Uterine smooth muscle cell (primary cell): ENCODE results near the gene ZFPL1. TPM values are rescaled to one million over a fixed set of nuclear protein-coding genes. Genes with fewer than 3 reads are reported as not detected.

Experiments
- total RNA-seq: library from RNA; depleted of rRNA; stranded (reverse); fragments of >200 nt; gene quantifications from 2 replicates; pipeline ENCODE4 v1.2.3, GENCODE V29; 2014

The ZFPL1 gene
- 34.0 and 36.2 TPM in 2 replicates for total RNA-seq

DNA sequence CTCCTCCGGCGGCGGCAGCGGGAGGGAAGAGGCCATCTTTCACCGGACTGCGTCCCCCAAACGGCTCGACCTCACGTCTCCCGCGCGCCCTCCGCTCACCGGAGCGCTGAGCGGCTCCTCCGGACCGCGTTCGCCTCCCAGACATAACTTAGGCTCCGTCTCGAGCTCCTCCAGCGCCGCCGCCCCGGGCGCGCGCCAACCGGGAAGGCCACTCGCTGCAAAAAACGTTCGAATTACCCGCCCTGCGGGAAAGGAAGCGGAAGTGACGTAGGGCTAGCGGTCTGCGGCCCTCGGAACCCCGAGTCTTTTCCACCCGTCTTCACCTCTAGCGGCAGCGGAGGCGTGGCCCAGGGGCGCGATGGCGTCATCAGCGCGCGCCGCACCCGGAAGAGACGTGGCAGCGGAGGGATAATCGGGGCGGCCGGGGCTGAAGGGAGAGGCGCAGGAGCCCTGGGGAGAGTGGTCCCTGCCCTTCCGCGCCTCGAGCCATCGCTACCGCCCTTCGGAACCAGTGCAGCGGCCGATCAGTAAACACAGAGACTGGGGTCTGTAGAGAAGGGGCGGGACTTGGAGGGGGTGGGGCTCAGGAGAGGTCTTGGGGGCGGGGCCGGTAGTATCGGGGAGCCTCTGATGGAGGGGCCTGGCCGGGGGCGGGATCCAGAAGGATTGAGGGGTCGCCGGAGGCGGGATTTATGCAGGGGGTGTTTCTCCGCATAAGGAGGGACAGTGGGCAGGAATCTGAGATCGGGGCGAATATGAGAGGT lies at the start of gene ZFPL1, which contains the start of gene CDCA5:
ZFPL1 (plus strand) TSS at position 389 of the 764 bp plus-strand sequence. CDS start 477 bp downstream, outside the sequence.
CDCA5 (minus strand) TSS at position 207 of the 764 bp plus-strand sequence; CDS start at position 145, 62 bp downstream.

DNA sequence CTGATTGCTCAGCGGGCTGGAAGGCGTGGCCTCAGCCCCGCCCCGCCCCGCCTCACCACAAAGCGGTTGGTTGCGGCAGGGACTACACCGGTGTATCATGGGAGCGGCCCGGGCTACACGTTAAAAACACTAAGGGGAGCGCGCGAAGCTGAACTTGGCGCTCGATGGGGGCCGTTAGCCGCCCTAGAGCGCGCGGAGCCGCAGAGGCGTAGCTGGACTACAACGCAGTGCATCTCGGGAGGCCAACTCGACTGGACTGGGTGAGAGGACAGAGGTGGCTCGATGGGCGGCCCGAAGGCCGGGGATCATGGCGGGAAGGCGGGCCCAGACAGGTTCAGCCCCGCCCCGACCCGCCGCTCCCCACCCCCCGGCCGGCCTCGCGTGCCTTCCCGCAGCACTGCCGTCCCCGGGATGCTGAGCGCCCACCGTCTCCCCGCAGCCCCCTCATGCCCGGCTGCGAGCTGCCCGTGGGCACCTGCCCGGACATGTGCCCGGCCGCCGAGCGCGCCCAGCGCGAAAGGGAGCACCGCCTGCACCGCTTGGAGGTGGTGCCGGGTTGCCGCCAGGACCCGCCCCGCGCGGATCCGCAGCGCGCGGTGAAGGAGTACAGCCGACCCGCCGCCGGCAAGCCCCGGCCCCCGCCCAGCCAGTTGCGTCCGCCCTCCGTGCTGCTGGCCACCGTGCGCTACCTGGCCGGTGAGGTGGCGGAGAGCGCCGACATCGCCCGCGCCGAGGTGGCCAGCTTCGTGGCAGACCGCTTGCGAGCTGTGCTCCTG lies 43.0 kb upstream of the ZFPL1 start, which contains the start of gene SAC3D1:
SAC3D1 (plus strand) TSS at position 364 of the 776 bp plus-strand sequence; CDS start at position 447, 83 bp downstream.

DNA sequence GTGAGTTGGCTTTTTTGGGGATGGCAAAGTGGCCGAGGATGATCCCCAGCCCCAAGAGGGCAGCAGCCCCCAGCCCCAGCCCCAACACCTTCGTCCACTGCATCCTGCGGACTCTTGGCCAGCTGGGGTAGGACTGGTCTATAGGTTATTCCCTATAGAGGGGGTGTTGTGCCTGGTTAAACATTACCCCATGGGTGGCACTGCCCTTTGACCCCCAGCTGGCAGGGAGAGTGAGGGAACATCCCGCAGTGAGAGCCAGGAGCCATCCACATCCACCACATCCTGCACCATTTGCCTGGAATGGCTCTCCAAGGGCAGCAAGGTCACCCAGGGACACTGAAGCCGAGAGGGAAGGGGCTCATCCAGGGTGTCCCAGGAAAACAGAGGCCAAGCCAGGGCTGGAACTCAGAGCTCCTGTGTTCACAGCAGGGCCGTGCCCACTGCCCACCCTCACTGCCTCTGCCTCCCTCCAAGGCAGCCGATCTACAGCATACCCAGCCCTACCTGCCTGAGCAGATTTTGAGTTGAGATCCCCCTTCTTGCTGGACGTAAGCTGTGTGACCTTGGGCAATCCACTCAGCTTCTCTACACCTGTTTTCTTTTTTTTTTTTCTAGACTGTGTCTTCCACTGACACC lies 25.5 kb upstream of the ZFPL1 start, which contains the start of gene NAALADL1:
NAALADL1 (minus strand) TSS at position 135 of the 636 bp plus-strand sequence; CDS start at position 103, 32 bp downstream.

DNA sequence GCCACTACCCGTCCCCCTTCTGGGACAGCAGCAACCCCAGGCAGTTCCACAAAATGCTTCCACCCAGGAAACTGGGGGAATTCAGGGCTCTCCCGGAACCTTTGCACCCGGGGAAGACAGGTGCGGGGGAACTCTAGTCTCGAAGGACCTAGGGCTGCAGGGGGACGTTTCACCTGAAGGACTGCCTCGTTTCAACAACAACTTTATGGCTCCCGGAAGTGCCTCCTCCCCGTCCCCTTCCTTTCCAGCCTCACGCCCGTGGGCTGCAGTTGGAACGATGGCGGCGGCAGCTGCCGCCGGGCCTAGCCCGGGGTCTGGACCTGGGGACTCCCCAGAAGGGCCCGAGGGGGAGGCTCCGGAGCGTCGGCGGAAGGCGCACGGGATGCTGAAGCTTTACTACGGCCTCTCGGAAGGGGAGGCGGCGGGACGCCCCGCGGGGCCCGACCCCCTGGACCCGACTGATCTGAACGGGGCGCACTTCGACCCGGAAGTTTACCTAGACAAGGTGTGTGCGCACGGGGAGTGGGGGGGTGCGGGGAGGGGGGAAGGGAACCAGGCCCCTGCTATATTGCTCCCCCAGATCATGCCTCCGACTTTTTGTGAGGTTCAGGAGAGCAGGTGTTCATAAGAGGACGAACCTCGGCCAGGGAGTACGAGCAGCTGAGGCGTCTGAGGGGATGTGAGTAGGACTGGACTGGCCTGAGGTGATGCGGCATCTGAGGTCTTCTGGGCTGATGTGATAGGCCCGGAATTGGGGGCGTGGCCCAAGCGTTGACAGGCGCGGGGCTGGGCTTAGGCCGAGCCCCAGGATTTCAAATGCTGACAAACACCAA lies 12.2 kb downstream of the ZFPL1 start, which contains the start of gene VPS51:
VPS51 (plus strand) TSS at position 241 of the 833 bp plus-strand sequence; CDS start at position 278, 37 bp downstream.

DNA sequence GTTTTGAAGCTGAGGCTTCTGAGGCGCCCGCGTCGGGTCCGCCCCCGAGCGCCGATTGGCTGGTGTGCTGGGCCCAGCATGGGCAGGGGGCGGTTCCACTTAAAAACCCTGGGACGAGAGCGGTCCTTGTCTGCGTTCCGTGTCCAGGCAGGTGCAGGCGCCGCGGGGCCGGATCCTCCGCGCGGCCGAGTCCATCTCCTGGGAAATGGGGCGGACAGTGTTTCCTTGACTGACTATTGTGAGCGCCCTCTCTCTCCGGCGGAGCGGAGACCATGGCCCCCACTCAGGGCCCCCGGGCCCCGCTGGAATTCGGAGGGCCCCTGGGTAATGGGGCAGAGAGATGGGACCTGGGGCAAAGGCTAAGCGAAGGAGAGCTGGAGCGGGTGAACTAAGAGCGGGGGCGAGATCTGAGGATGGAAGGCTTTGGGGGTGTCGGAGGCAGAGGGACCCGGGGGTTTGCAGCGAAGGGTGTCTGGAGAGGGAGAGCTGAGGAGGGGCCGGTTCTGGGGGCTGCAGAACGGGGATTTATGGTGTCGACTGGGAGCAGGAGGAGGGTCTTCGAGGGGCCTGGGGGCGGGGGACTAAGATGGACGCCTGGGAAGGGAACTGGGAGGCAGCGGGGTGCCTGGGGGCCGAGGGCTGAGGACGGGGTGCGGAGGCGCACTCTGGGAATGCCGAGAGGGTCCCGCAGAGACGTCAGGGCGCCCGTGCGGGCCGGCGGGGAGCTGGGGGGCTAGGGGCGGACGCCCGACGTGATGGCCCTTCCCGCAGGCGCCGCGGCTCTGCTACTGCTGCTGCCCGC lies 27.9 kb downstream of the ZFPL1 start, which contains the start of gene TM7SF2:
TM7SF2 (plus strand) TSS at position 129 of the 802 bp plus-strand sequence; CDS start at position 273, 144 bp downstream.

DNA sequence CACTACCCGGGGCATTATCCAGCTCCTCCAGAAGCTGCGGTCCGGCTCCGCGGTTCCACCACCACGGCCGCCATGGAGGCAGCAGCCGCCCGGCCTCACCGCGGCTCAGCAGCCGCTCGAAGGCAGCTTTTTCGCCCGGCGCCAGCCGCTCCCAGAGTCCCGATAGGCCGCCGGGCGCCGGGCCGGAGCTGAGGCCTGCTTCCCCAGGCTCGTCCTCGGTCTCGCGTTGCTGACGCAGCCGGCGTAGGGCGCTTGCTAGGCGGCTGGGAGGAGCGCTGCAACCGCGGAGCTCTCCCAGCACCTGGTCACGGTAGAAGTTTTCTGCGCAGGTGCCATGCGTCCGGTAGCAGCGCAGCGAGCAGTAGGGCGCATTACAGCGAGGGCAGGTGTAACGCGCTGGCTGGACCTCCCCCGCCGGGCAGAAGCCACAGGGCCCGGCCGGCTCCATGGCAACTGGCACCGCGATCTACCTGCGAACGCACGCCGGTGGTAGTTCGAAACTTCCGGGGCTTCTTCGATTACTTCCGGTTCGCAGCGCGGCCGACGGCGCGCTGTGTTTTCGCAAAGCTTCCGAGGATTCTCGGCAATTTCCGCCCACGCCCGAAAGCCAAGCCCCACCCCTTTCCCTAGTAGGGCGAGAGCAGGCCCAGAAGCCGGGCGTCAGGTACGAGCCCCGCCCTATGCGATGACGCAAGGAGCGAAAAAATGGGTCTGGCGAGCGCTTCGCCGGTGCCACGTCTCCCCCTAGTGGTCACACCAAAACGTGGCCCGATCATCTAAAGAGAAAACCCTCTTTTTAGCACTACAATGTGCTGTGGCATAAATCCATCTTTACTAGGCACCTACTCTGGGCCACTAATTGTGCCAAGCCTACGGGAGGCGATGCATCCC lies 33.4 kb downstream of the ZFPL1 start, which contains the start of gene ZNHIT2:
ZNHIT2 (minus strand) TSS at position 496 of the 891 bp plus-strand sequence; CDS start at position 448, 48 bp downstream.

DNA sequence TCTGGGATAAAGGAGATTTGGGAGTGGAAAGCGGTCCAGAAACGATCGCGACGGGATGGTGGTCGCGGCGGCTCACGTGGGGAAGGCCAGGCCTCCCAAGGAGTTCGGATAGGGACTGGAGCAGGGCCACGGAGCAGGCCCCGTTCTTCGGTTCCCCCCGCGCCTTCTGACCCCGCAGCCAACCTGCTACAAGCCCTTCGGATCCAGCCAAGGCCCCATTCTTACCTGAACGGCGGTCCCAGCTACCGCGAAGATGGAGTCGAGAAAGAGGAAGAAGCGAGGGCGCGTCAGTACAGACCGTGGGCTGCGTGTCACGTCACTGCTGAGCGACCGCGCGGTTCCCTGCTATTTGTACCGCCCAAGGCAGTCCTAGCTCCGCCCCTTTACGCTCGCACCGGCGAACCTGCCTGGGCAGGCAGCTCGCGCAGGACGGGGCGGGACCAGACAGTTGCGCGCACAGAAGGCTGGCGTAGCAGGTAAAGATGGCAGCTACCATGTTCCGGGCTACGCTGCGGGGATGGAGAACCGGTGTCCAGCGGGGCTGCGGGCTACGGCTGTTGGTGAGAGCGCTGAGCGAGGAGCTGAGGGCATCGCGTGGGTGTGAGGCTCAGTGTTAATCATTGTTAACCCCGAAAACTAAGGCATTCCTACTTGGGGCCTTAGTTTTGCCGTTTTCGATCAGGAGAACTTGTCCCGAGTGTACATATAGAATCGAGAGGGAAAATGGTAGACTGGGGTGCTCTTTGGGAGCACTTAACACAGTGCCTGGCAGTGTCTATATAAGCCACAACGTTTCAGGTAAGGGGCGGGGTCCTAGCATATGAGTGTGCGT lies 38.1 kb downstream of the ZFPL1 start, which contains the start of the genes FAU and MRPL49:
FAU (minus strand) TSS at position 270 of the 832 bp plus-strand sequence. CDS start 321 bp downstream, outside the sequence.
MRPL49 (plus strand) TSS at position 457 of the 832 bp plus-strand sequence; CDS start at position 483, 26 bp downstream.

DNA sequence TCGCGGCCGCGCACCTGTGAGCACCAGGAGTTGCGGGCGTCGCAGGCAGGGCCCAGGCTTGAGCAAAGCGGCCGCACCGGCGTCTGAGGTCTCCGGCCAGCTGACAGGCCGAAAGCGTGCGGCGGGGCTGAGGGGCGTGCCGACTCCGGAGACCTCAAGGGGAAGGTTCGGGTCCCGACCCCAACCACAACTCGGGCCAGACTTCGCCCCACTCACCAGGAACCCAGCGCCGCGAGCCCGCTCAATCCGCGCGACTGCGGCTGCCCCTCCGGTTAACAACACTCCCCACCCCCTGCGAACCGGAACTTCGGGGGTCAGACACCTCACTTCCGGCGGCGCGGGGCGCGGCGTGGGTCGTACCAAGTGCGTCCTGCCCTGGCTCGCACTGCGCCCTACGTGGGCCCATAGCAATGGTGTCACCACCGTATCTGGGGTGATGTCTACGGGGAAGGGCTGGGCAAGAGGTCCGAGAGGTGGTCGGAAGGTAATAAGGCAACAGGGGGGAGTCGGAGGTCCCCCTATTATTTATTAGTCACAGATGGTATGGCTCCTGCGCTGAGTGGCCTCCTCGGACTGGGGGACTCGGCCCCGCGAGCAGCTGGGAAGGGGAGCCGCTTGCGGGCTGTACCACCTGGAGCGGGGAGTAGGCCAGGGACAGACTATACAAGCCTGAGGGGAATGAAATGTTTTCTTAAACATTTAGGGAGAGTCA lies 50.4 kb downstream of the ZFPL1 start, which contains the start of gene SYVN1:
SYVN1 (minus strand) TSS at position 280 of the 712 bp plus-strand sequence. CDS start 918 bp downstream, outside the sequence.

Other genes with a start within 250 kb of the ZFPL1 start
- gene CDC42BPG, start 239.6 kb upstream of the ZFPL1 start, total RNA-seq, result 0.11 and 0.12 TPM in 2 replicates
- 61.5 and 111 TPM in 2 replicates for gene EHD1, start 205.6 kb upstream of the ZFPL1 start, total RNA-seq
- gene ATG2A, start 167.0 kb upstream of the ZFPL1 start, total RNA-seq, result 15.4 and 17.5 TPM in 2 replicates
- gene PPP2R5B, start 159.5 kb upstream of the ZFPL1 start, total RNA-seq, result 7.6 and 12.4 TPM in 2 replicates
- gene GPHA2, start 148.3 kb upstream of the ZFPL1 start, total RNA-seq, result not detected in 2 replicates
- not detected in 2 replicates for gene MAJIN, start 112.1 kb upstream of the ZFPL1 start, total RNA-seq
- 0.50 and 0.77 TPM in 2 replicates for gene BATF2, start 87.3 kb upstream of the ZFPL1 start, total RNA-seq
- 74.7 and 104 TPM in 2 replicates for gene ARL2, start 70.1 kb upstream of the ZFPL1 start, total RNA-seq
- 7.4 and 10.4 TPM in 2 replicates for gene SNX15, start 56.8 kb upstream of the ZFPL1 start, total RNA-seq
- gene SAC3D1, start 43.0 kb upstream of the ZFPL1 start, total RNA-seq, result 8.4 and 20.3 TPM in 2 replicates
- 24.7 and 31.5 TPM in 2 replicates for gene NAALADL1, start 25.7 kb upstream of the ZFPL1 start, total RNA-seq
- 7.1 and 18.6 TPM in 2 replicates for gene CDCA5, start 182 bp upstream of the ZFPL1 start, total RNA-seq
- gene VPS51, start 12.0 kb downstream of the ZFPL1 start, total RNA-seq, result 153 and 194 TPM in 2 replicates
- 13.1 and 49.4 TPM in 2 replicates for gene TM7SF2, start 27.6 kb downstream of the ZFPL1 start, total RNA-seq
- 11.4 and 12.0 TPM in 2 replicates for gene ZNHIT2, start 33.5 kb downstream of the ZFPL1 start, total RNA-seq
- gene FAU, start 37.9 kb downstream of the ZFPL1 start, total RNA-seq, result 229 and 277 TPM in 2 replicates
- 43.4 and 52.5 TPM in 2 replicates for gene MRPL49, start 38.1 kb downstream of the ZFPL1 start, total RNA-seq
- 19.4 and 47.6 TPM in 2 replicates for gene SYVN1, start 50.3 kb downstream of the ZFPL1 start, total RNA-seq
- not detected in 2 replicates for gene SPDYC, start 86.0 kb downstream of the ZFPL1 start, total RNA-seq
- 88.1 and 117 TPM in 2 replicates for gene CAPN1, start 97.7 kb downstream of the ZFPL1 start, total RNA-seq
- 5.9 and 23.0 TPM in 2 replicates for gene POLA2, start 177.7 kb downstream of the ZFPL1 start, total RNA-seq
- 13.3 and 17.2 TPM in 2 replicates for gene CDC42EP2, start 230.6 kb downstream of the ZFPL1 start, total RNA-seq
- 33.5 and 41.6 TPM in 2 replicates for gene DPF2, start 249.6 kb downstream of the ZFPL1 start, total RNA-seq